Upper lobe of right lung (tissue), 1 donor: ENCODE results near the gene SRGN. TPM values are rescaled to one million over a fixed set of nuclear protein-coding genes. Genes with fewer than 3 reads are reported as not detected.

ENCODE experiments used
- ATAC-seq: fragments of 200-7000 bp; cut with Tn5 transposase; one replicate; pipeline ENCODE4 v1.9.1; 2020; ENCODE audit warnings: mild to moderate bottlenecking, moderate library complexity
- DNase-seq: peaks from one replicate; pipeline ENCODE4 v3.0.0-alpha.2; 2020
- H3K27ac ChIP-seq: fragments of 200-600 bp; one replicate; pipeline ENCODE4 v1.8.0; 2022
- H3K27me3 ChIP-seq: fragments of 200-600 bp; one replicate; pipeline ENCODE4 v1.8.0; 2022; ENCODE audit warnings: mild to moderate bottlenecking
- H3K36me3 ChIP-seq: fragments of 200-600 bp; one replicate; pipeline ENCODE4 v1.8.0; 2022
- H3K4me1 ChIP-seq: fragments of 200-600 bp; one replicate; pipeline ENCODE4 v1.8.0; 2022
- H3K4me3 ChIP-seq: fragments of 200-600 bp; one replicate; pipeline ENCODE4 v1.8.0; 2022; ENCODE audit warnings: mild to moderate bottlenecking
- H3K9me3 ChIP-seq: fragments of 200-600 bp; one replicate; pipeline ENCODE4 v1.8.0; 2022
- intact Hi-C: fragments of 100-400 bp; cut with DNase I; formaldehyde crosslinking; loops from one replicate; pipeline ENCODE4 v1.11.0; 2022
- total RNA-seq: library from RNA; stranded (reverse); fragmentation: NEBNext Ultra II Directional; extraction: Animal tissue kit (Norgen Biotek cat#: 25700); gene quantifications from one replicate; pipeline ENCODE4 v1.2.1, GENCODE V29; 2021
- TF ChIP-seq, protein P1 (sequence below): fragments of 200-600 bp; IDR thresholded peaks from one replicate; pipeline ENCODE4 v1.8.0; 2022; ENCODE audit warnings: antibody characterized with exemption
- donor health status: DM: no; HTN: yes; CAD: no; lungs with severe emphysema.

SRGN gene
- total RNA-seq, 1 donor from 2014 or later: 225 TPM

DNA sequence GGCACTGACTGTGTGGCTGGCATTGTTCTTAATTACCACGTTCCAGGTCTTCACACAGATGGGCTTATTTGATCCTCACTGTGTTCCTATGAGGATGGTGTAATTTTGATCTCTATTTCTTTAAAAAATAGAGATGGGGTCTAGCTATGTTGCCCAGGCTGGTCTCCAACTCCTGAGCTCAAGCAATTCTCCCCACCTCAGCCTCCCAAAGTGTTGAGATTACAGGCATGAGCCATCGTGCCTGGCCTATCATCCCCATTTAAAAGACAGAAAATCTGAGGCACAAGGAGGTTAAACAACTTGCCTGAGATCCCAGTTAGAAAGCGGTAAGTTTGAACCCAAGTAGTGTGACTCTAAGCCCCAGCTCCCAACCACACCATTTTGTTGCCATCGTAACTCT lies 17.0 kb upstream of the SRGN start:
- Histone ChIP-seq H3K27ac (no peak overlapping the region), H3K9me3 (no peaks in the 10 kb centered on the region), H3K4me3 (no peak overlapping the region), H3K4me1 (peaks cover 4% of the 10 kb centered on the region), H3K27me3 (no peaks in the 10 kb centered on the region), H3K36me3 (no peaks in the 10 kb centered on the region)
- TF ChIP-seq, protein P1, sequence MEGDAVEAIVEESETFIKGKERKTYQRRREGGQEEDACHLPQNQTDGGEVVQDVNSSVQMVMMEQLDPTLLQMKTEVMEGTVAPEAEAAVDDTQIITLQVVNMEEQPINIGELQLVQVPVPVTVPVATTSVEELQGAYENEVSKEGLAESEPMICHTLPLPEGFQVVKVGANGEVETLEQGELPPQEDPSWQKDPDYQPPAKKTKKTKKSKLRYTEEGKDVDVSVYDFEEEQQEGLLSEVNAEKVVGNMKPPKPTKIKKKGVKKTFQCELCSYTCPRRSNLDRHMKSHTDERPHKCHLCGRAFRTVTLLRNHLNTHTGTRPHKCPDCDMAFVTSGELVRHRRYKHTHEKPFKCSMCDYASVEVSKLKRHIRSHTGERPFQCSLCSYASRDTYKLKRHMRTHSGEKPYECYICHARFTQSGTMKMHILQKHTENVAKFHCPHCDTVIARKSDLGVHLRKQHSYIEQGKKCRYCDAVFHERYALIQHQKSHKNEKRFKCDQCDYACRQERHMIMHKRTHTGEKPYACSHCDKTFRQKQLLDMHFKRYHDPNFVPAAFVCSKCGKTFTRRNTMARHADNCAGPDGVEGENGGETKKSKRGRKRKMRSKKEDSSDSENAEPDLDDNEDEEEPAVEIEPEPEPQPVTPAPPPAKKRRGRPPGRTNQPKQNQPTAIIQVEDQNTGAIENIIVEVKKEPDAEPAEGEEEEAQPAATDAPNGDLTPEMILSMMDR: no peak
- DNase-seq (no peak), ATAC-seq (no peak)
- intact Hi-C loops: no loop called here

DNA sequence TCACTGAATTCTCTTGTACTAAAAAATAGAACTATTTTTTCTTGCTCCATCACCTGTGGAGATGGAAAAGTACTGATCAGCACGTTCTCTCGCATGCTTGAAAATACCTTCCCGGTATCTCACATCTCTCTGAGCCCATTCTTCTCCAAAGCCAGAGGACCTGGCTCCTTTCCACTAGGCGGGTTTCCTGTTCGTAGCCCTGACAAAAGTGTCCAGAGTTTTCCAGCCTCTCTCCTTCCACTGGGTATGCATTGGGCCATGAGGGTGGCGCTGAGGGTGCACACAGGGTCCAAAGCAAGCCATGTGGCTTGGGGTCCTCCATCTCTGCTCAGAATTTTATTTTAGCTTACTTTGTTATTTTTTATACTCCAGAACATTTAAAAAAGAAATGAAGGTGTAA lies 16.3 kb upstream of the SRGN start:
- Histone ChIP-seq H3K36me3 (no peaks in the 10 kb centered on the region), H3K4me1 (peaks cover 4% of the 10 kb centered on the region), H3K9me3 (no peaks in the 10 kb centered on the region), H3K27ac (no peak overlapping the region), H3K4me3 (no peak overlapping the region), H3K27me3 (no peaks in the 10 kb centered on the region)
- intact Hi-C loops: no loop called here
- ATAC-seq (no peak), DNase-seq (no peak)
- TF ChIP-seq, protein P1: no peak

DNA sequence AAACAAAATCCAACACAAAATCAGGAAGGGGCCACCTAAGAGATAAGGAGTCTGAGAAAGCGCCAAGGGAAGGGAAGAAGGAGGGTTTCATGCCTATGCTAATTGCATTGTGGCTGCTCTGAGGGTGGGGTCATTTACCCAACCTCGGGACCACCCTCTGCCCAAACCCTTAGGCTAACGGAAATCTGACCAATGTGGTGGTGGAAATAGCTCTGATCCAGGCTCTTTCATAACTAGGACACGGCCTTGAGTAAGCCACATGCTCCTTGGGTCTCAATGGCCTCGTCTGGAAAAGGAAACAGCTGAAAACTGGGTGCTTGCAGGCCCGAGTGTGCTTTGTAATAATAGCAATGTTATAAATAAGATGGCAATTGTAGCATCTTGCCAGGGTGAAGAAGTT lies 14.9 kb upstream of the SRGN start:
- intact Hi-C loops: no loop called here
- Histone ChIP-seq H3K36me3 (no peaks in the 10 kb centered on the region), H3K9me3 (no peaks in the 10 kb centered on the region), H3K27ac (peak overlapping the region; percentile 11), H3K4me3 (no peak overlapping the region), H3K4me1 (peaks cover 4% of the 10 kb centered on the region), H3K27me3 (no peaks in the 10 kb centered on the region)
- ATAC-seq: peak; percentile 38
- DNase-seq: no peak
- TF ChIP-seq, protein P1: no peak

DNA sequence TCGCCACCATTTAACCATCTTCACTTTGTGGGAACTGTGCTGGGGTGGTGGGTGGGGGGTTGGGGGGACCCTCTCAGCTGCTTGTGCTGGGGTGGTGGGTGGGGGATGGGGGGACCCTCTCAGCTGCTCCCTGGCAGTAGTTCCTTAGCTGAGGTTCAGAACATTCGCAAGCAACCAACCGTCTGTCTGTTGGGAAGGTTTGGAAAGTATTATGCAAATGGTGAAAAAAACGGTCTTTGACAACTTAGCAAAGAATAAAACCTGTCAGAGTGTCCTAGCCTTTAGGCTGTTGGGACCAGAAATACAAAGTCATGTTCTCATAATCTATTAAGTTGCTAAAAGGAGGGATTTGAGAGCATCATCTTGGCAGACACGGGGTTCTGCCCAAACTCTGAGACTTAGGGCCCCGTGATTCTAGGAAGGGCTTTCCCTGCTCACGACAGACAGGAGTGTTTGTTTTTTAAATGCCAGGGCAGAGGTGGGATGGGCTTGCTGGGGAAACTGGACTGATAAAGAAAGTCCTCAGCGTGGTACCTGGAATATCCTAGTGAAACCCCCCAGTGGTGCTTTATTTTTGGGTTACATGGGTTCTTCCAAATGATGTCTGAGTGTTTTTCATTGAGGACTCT lies 14.1 kb upstream of the SRGN start:
- intact Hi-C loops: no loop called here
- no peaks in the 10 kb centered on the region for H3K36me3 ChIP-seq
- no peak overlapping the region for H3K27ac ChIP-seq
- ATAC-seq (no peak), DNase-seq (no peak)
- H3K4me3 ChIP-seq: no peak overlapping the region
- no peaks in the 10 kb centered on the region for H3K9me3 ChIP-seq
- TF ChIP-seq, protein P1: no peak
- H3K4me1 ChIP-seq: peaks cover 4% of the 10 kb centered on the region
- H3K27me3 ChIP-seq: no peaks in the 10 kb centered on the region

DNA sequence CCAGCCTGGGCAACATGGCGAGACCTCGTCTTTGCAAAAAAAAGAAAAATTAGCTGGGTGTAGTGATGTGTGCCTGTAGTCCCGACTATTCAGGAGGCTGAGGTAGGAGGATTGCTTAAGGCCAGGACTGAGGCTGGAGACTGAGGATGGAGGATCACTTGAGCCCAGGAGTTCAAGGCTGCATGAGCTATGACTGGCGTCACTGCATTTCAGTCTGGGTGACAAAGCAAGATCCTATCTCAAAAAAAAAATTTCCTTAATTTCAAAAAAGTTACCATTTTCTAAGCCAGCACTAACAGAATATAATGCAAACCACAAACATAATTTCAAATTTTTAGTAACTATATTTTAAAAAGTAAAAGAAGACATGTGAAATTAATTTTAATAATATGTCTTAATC lies 13.4 kb upstream of the SRGN start:
- no peak for ATAC-seq
- no peak overlapping the region for H3K27ac ChIP-seq

More for the DNA sequence above, 13.4 kb upstream of the SRGN start:
- Histone ChIP-seq H3K36me3 (no peaks in the 10 kb centered on the region), H3K9me3 (no peaks in the 10 kb centered on the region), H3K4me3 (no peak overlapping the region), H3K27me3 (no peaks in the 10 kb centered on the region), H3K4me1 (peaks cover 4% of the 10 kb centered on the region)
- no peak for DNase-seq
- TF ChIP-seq, protein P1: no peak
- intact Hi-C loops: no loop called here
